MCF 10A (cell line): ENCODE results near the gene ANKRD44. TPM values are rescaled to one million over a fixed set of nuclear protein-coding genes. Genes with fewer than 3 reads are reported as not detected.
"Not testable (repeated sequence)": the region's sequence is repeated elsewhere in the genome, so short reads cannot be mapped to it uniquely, and the experiment has no call there.

Experiments used
- BruUV-seq: library from RNA; stranded (reverse); fragments of 400-500 nt; replicated peaks from 2 replicates; lab custom pipeline; 2021; lab: Mats Ljungman, UMichigan
- CTCF ChIA-PET: fragments of 300-600 bp; sonication (Branson Sonifier 250); formaldehyde crosslinking; extraction: SDS; loops from one replicate; lab custom pipeline; 2021; ENCODE audit warnings: antibody characterized with exemption, inconsistent platforms; lab: Yijun Ruan, JAX
- POLR2A ChIA-PET: fragments of 300-600, 350-650 bp; sonication (Branson Sonifier 250); formaldehyde crosslinking; extraction: SDS; loops from one replicate; lab custom pipeline; 2020; ENCODE audit warnings: antibody characterized with exemption, inconsistent platforms; lab: Yijun Ruan, JAX
- DNase-seq: peaks from one replicate; pipeline ENCODE4 v3.0.0-alpha.2; 2018; ENCODE audit not compliant: unreplicated experiment
- H3K27ac Mint-ChIP-seq: one replicate; pipeline ENCODE4 v1.8.0; 2022; ENCODE audit warnings: mild to moderate bottlenecking, low read depth, mixed read lengths; ENCODE audit not compliant: unreplicated experiment
- H3K27me3 Mint-ChIP-seq: one replicate; pipeline ENCODE4 v1.8.0; 2022; ENCODE audit warnings: mixed read lengths; ENCODE audit not compliant: insufficient read depth, unreplicated experiment
- H3K36me3 Mint-ChIP-seq: one replicate; pipeline ENCODE4 v1.8.0; 2022; ENCODE audit warnings: mild to moderate bottlenecking, moderate library complexity, mixed read lengths; ENCODE audit not compliant: insufficient read depth, unreplicated experiment
- H3K4me1 Mint-ChIP-seq: one replicate; pipeline ENCODE4 v1.8.0; 2022; ENCODE audit warnings: mixed read lengths; ENCODE audit not compliant: insufficient read depth, unreplicated experiment
- H3K4me3 Mint-ChIP-seq: one replicate; pipeline ENCODE4 v1.8.0; 2022; ENCODE audit warnings: mild to moderate bottlenecking, moderate library complexity, mixed read lengths; ENCODE audit not compliant: unreplicated experiment
- H3K9me3 Mint-ChIP-seq: one replicate; pipeline ENCODE4 v1.8.0; 2022; ENCODE audit warnings: mixed read lengths; ENCODE audit not compliant: unreplicated experiment
- CTCF ChIP-seq: fragments of 200-600 bp; IDR thresholded peaks from one replicate; pipeline ENCODE4 v1.8.0; 2022; ENCODE audit warnings: antibody characterized with exemption, mild to moderate bottlenecking; ENCODE audit not compliant: unreplicated experiment
- intact Hi-C: fragments of 100-400 bp; cut with micrococcal nuclease; formaldehyde crosslinking; loops from 2 replicates; pipeline ENCODE4 v1.14.1; 2022
- total RNA-seq: library from RNA; stranded (reverse); gene quantifications from 2 replicates; pipeline ENCODE4 v1.2.3, GENCODE V29; 2022

Gene ANKRD44
- total RNA-seq, 1 experiment from 2014 or later, result 6.9 TPM

GRCh38 chr2:197010200-197011020 is 300.2 kb downstream of the ANKRD44 start:
- no peak for DNase-seq
- peaks cover 13% of the 10 kb centered on the region for H3K4me1 Mint-ChIP-seq
- intact Hi-C loops, result no loop called here
- no TSS peak for BruUV-seq
- POLR2A ChIA-PET, result interaction anchor here (0.6 kb wide), 1 partner anchor 844 kb away, joined by 3 read pairs; no protein-coding TSS in a partner anchor
- no peaks in the 10 kb centered on the region for H3K9me3 Mint-ChIP-seq
- TF ChIP-seq CTCF, result no peak
- no peaks in the 10 kb centered on the region for H3K36me3 Mint-ChIP-seq
- H3K27me3 Mint-ChIP-seq, result no peaks in the 10 kb centered on the region
- no peak overlapping the region for H3K27ac Mint-ChIP-seq
- CTCF ChIA-PET, result interaction anchor here (0.8 to 2.1 kb wide), 10 partner anchors 14 to 368 kb away, joined by 3 to 15 read pairs (median 4); no protein-coding TSS in a partner anchor
- H3K4me3 Mint-ChIP-seq, result no peak overlapping the region

- ChIA-PET CTCF (interaction anchor here (0.9 to 1.6 kb wide), 2 partner anchors 11 to 14 kb away, joined by 3 to 4 read pairs; no protein-coding TSS in a partner anchor), POLR2A (interaction anchor here (1.0 to 1.2 kb wide), 2 partner anchors 21 to 83 kb away, joined by 3 to 5 read pairs; no protein-coding TSS in a partner anchor)
- H3K4me3 Mint-ChIP-seq, intact Hi-C loops, BruUV-seq, H3K27me3 Mint-ChIP-seq, H3K9me3 Mint-ChIP-seq, H3K36me3 Mint-ChIP-seq, DNase-seq: not testable (repeated sequence)
- peaks cover 13% of the 10 kb centered on the region for H3K4me1 Mint-ChIP-seq
- H3K27ac Mint-ChIP-seq, result peak overlapping the region; percentile 6
These were observed 301.7 kb downstream of the ANKRD44 start for GRCh38 chr2:197008741-197009341.

GRCh38 chr2:197007716-197008628 is 302.6 kb downstream of the ANKRD44 start:
- peak; percentile 79 for DNase-seq
- Mint-ChIP-seq H3K4me1 (peaks cover 13% of the 10 kb centered on the region), H3K36me3 (no peaks in the 10 kb centered on the region), H3K4me3 (no peak overlapping the region), H3K27me3 (no peaks in the 10 kb centered on the region), H3K27ac (peak overlapping the region; percentile 6), H3K9me3 (no peaks in the 10 kb centered on the region)
- no peak for TF ChIP-seq CTCF
- intact Hi-C loops, result no loop called here
- ChIA-PET POLR2A (interaction anchor here (0.6 to 1.1 kb wide), 3 partner anchors 20 to 257 kb away, joined by 3 to 5 read pairs (median 3); no protein-coding TSS in a partner anchor), CTCF (interaction anchor here (0.6 to 0.9 kb wide), 4 partner anchors 12 to 710 kb away, joined by 3 read pairs; no protein-coding TSS in a partner anchor)
- no TSS peak for BruUV-seq

- CTCF ChIA-PET, result no interaction called here
- Mint-ChIP-seq H3K4me3 (no peak overlapping the region), H3K27me3 (no peaks in the 10 kb centered on the region), H3K36me3 (no peaks in the 10 kb centered on the region), H3K4me1 (no peaks in the 10 kb centered on the region), H3K27ac (no peak overlapping the region), H3K9me3 (no peaks in the 10 kb centered on the region)
- no TSS peak for BruUV-seq
- POLR2A ChIA-PET, result no interaction called here
- intact Hi-C loops, result no loop called here
- no peak for TF ChIP-seq CTCF
- DNase-seq, result no peak
These were observed 308.7 kb downstream of the ANKRD44 start for GRCh38 chr2:197001921-197002320.
